Upper lobe of left lung (tissue), 4 donors: Measurements from ENCODE around the gene RUNX2.

Experiments
- CTCF ChIP-seq, 6 experiments: fragments of 450-650 bp in 4 of 6; fragments of 200-600 bp in 2 of 6; sonication (generic) in 2 of 6; IDR thresholded peaks; one replicate each; pipeline ENCODE4 v1.5.1; 2016 to 2019; ENCODE audit warnings: antibody characterized with exemption in 6 of 6
- POLR2A ChIP-seq, 4 donors: fragments of 450-650 bp; IDR thresholded peaks; one replicate each; pipeline ENCODE4 v1.5.1; 2016 to 2017; ENCODE audit warnings: antibody characterized with exemption in 4 of 4, mild to moderate bottlenecking in 2 of 4
- POLR2AphosphoS5 ChIP-seq, 2 donors: sonication (generic); formaldehyde crosslinking; IDR thresholded peaks; one replicate each; pipeline ENCODE4 v1.5.1; 2017; ENCODE audit warnings: antibody characterized with exemption in 2 of 2

GRCh38 chr6:45493761-45494160, 165.6 kb downstream of the RUNX2 start:
- no peak for TF ChIP-seq CTCF (IDR thresholded peaks at IDR 0.05)
- no peak for TF ChIP-seq POLR2AphosphoS5 (IDR thresholded peaks at IDR 0.05)
- no peak for TF ChIP-seq POLR2A (IDR thresholded peaks at IDR 0.05)
